Measurements from ENCODE around the gene GCNT2.

- no peak for TF ChIP-seq ZNF274 (IDR thresholded peaks at IDR 0.05; ENCODE audit: low read depth, low read length)
- no peak for TF ChIP-seq YY1 (IDR thresholded peaks at IDR 0.05; ENCODE audit: insufficient read depth, insufficient read length)
Observed at GRCh38 chr6:10478187-10479040, 42.7 kb upstream of the GCNT2 start.
